Testis (tissue), 3 donors: ENCODE results near the gene ACTL10. TPM values are rescaled to one million over a fixed set of nuclear protein-coding genes. Genes with fewer than 3 reads are reported as not detected.

ENCODE experiments used
- DNase-seq: peaks from one replicate; pipeline ENCODE4 v3.0.0-alpha.2; 2019
- H3K27ac ChIP-seq, 2 donors: fragments of 200-600 bp; sonication (generic); one replicate each; pipeline ENCODE4 v1.5.1; 2019
- H3K27me3 ChIP-seq: fragments of 200-600 bp; sonication (generic); one replicate; pipeline ENCODE4 v1.5.1; 2019
- H3K36me3 ChIP-seq: fragments of 200-600 bp; sonication (generic); one replicate; pipeline ENCODE4 v1.5.1; 2017; ENCODE audit warnings: low read depth; ENCODE audit errors: missing control alignments
- H3K4me1 ChIP-seq: fragments of 200-600 bp; sonication (generic); one replicate; pipeline ENCODE4 v1.5.1; 2019
- H3K4me3 ChIP-seq, 2 donors: fragments of 200-600 bp; sonication (generic); one replicate each; pipeline ENCODE4 v1.5.1; 2017 to 2019
- H3K9me3 ChIP-seq: fragments of 200-600 bp; sonication (generic); one replicate; pipeline ENCODE4 v1.5.1; 2017
- CTCF ChIP-seq, 3 experiments: fragments of 450-650 bp in 2 of 3; fragments of 200-600 bp in 1 of 3; sonication (generic) in 1 of 3; IDR thresholded peaks; one replicate each; pipeline ENCODE4 v1.5.1; 2016 to 2019; ENCODE audit warnings: antibody characterized with exemption in 3 of 3, mild to moderate bottlenecking in 2 of 3, moderate library complexity in 1 of 3
- POLR2A ChIP-seq: fragments of 450-650 bp; IDR thresholded peaks from one replicate; pipeline ENCODE4 v1.6.1; 2017; ENCODE audit warnings: antibody characterized with exemption, mild to moderate bottlenecking, moderate library complexity
- WGBS, 2 donors: methylation state at CpG; one replicate each; pipeline ENCODE4 v1.1.5; 2018; 5-methylcytosine and 5-hydroxymethylcytosine counted together
- intact Hi-C: fragments of 100-400 bp; cut with DNase I; formaldehyde crosslinking; loops from one replicate; pipeline ENCODE4 v1.15.1; 2023; ENCODE audit warnings: low total_unique reads
- polyA plus RNA-seq: library from polyadenylated mRNA; stranded (reverse); fragments of 350-450 nt; fragmentation: Illumina TruSeq; extraction: RNeasy Lipid Tissue Mini Kit (QIAGEN cat#74804); gene quantifications from one replicate; pipeline ENCODE4 v1.2.3, GENCODE V29; 2014; ENCODE audit warnings: low read depth, low replicate concordance; ENCODE audit not compliant: insufficient read depth
- total RNA-seq, 2 donors: library from RNA; depleted of rRNA; stranded (reverse); fragments of >200 nt; gene quantifications; one replicate each; pipeline ENCODE4 v1.2.3, GENCODE V29; 2016

Gene ACTL10
- total and polyA plus RNA-seq, 3 donors from 2014 or later, result 26.6 to 62.1 (median 55.0) TPM

- no peaks in the 10 kb centered on the region for H3K9me3 ChIP-seq
- DNase-seq, result no peak
- peaks cover 19% of the 10 kb centered on the region for H3K4me1 ChIP-seq
- 81 to 90% methylated on average over 5 to 10 of the region's 10 CpGs for WGBS, 2 donors
- intact Hi-C loops, result no loop called here
- no peaks in the 10 kb centered on the region for H3K27me3 ChIP-seq
- H3K27ac ChIP-seq, result peak within 1 kb of the TSS; percentile 72 to 75
- peak within 1 kb of the TSS; percentile 57 to 75 for H3K4me3 ChIP-seq
- H3K36me3 ChIP-seq, result no peaks in the 10 kb centered on the region
- TF ChIP-seq POLR2A (no peak), CTCF (IDR thresholded peaks at IDR 0.05) (no peak)
Observed at GRCh38 chr20:33662172-33662571, 4.6 kb upstream of the ACTL10 start, which contains the start of gene C20orf144. C20orf144 (plus strand) TSS chr20:33662327; CDS start chr20:33662346, 19 bp downstream.

- Histone ChIP-seq H3K27me3 (no peaks in the 10 kb centered on the region), H3K9me3 (no peaks in the 10 kb centered on the region), H3K27ac (peak overlapping the region; percentile 72 to 75), H3K4me1 (peaks cover 19% of the 10 kb centered on the region), H3K36me3 (no peaks in the 10 kb centered on the region), H3K4me3 (peak overlapping the region; percentile 57 to 75)
- TF ChIP-seq CTCF (IDR thresholded peaks at IDR 0.05) (no peak), POLR2A (no peak)
- peak; percentile 82 for DNase-seq
- intact Hi-C loops, result no loop called here
- WGBS, 2 donors, result 0 to 1% methylated on average over 9 to 81 of the region's 84 CpGs
Observed at GRCh38 chr20:33663161-33664084, 3.3 kb upstream of the ACTL10 start.

GRCh38 chr20:33664085-33664761 lies 2.5 kb upstream of the ACTL10 start:
- Histone ChIP-seq H3K27ac (peak overlapping the region; percentile 72 to 75), H3K9me3 (no peaks in the 10 kb centered on the region), H3K36me3 (no peaks in the 10 kb centered on the region), H3K4me1 (peaks cover 19% of the 10 kb centered on the region), H3K27me3 (no peaks in the 10 kb centered on the region), H3K4me3 (peak overlapping the region; percentile 57 to 75)
- 36 to 74% methylated on average over 4 to 9 of the region's 9 CpGs for WGBS, 2 donors
- no peak for DNase-seq
- TF ChIP-seq POLR2A (no peak), CTCF (IDR thresholded peaks at IDR 0.05) (no peak)
- intact Hi-C loops, result no loop called here

- H3K27ac ChIP-seq, result no peak overlapping the region
Observed at GRCh38 chr20:33664762-33665144, 2.0 kb upstream of the ACTL10 start.

More at GRCh38 chr20:33664762-33665144, 2.0 kb upstream of the ACTL10 start:
- intact Hi-C loops, result loop anchor here (5.0 kb wide), 1 partner anchor 68 kb away; the partner anchor contains the start of gene ZNF341
- H3K36me3 ChIP-seq, result no peaks in the 10 kb centered on the region
- H3K9me3 ChIP-seq, result no peaks in the 10 kb centered on the region
- no peak overlapping the region for H3K4me3 ChIP-seq
- TF ChIP-seq POLR2A, result no peak
- no peak for TF ChIP-seq CTCF (IDR thresholded peaks at IDR 0.05)
- WGBS, 2 donors, result 87 to 94% methylated on average over 2 of the region's 2 CpGs
- H3K4me1 ChIP-seq, result peaks cover 19% of the 10 kb centered on the region
- no peak for DNase-seq
- no peaks in the 10 kb centered on the region for H3K27me3 ChIP-seq
